CD4-positive, alpha-beta T cell treated with Interleukin-15 for 4 hours (primary cell): ENCODE measurements around the gene MKNK2.
"Not testable (repeated sequence)": the region's sequence is repeated elsewhere in the genome, so short reads cannot be mapped to it uniquely, and the experiment has no call there.

Experiments used
- DNase-seq: peaks from one replicate; pipeline ENCODE4 v3.0.0-alpha.2; 2020; ENCODE audit warnings: low spot score

MKNK2 gene

DNA sequence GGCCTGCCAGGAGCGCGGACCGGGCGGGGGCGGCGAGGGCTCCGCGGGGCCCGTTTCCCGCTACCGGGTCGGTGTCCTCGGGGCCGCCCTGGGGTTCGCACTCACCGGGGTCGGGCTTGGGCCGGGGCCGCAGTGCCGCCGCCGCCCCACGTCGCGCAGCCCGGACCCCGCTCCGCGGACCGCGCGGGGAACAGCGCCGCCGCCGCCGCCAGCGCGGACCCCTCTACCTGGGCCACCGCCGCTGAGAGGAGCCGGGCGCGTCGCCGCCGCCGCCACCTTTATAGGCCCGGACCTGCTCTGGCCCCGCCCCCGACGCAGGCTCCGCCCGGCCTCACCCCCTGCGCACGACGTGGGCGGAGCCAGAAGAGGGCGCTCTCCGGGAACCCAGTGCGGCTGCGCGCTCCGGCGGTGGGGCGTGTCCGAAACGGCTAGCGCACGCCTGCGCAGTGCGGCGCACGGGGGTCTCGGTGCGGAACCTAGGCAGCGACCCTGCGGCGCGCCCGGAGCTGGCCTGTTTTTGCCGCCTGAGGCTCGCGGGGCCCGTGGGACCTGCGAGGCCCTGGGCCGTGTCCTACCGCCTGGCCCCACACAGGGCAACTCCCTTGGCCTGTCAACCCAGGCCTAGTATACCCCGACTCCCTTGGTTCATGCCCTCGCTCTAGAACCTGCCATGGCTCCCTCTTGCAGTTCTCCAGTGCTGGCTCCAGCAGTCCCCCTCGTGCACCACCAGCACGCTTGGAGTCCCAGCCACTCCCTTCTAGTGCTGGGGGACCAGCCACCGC, at the start of gene MKNK2:
TSS of gene MKNK2 (minus strand) at position 254 of the 782 bp plus-strand sequence. CDS start 393 bp downstream, outside the sequence.
- peak; percentile 93 for DNase-seq

- no peak for DNase-seq
These were observed 49.6 kb upstream of the MKNK2 start for GRCh38 chr19:2100719-2101061.

- DNase-seq, result no peak
These were observed 49.1 kb upstream of the MKNK2 start for GRCh38 chr19:2099937-2100718.

- DNase-seq, result no peak
These were observed 48.0 kb upstream of the MKNK2 start for GRCh38 chr19:2099054-2099501.

DNA sequence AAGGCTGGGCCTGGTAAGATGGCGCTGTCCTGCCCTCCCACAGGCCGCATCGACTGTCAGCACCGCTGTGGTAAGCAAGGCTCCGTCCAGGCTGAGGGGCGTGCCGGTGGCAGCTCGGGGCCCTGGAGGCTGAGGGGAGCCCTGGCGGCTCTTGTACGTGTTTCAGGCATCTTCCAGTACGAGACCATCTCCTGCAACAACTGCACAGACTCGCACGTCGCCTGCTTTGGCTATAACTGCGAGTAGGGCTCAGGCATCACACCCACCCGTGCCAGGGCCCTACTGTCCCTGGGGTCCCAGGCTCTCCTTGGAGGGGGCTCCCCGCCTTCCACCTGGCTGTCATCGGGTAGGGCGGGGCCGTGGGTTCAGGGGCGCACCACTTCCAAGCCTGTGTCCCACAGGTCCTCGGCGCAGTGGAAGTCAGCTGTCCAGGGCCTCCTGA, 46.9 kb upstream of the MKNK2 start:
- no peak for DNase-seq

GRCh38 chr19:2097203-2097885, 46.3 kb upstream of the MKNK2 start:
- peak; percentile 51 for DNase-seq

GRCh38 chr19:2096480-2097202, 45.6 kb upstream of the MKNK2 start, which contains the start of gene IZUMO4:
Gene IZUMO4 (plus strand): TSS chr19:2096915. CDS start chr19:2096946, 31 bp downstream.
- peak; percentile 99 for DNase-seq

DNA sequence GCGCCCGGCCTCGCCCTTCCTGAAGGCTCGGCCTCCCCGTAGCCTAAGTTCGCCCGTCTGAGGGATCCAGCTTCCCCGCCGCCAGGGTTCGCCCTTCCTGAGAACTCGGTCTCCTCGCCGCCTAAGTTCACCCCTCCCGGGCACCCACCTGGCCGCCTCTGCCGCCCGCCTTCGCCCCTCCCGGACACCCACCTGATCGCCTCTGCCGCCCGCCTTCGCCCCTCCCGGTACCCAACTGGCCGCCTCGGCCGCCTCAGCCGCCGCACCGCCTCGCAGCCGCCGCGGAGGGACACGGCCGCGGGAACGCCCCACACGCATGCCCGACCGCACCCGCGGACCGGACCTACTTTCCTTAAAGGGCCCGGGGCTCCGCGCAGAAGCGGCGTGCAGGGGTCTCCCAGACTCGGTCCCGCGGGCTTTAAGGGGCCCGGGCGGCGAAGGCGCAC, 45.0 kb upstream of the MKNK2 start, which contains the start of gene MOB3A:
TSS of gene MOB3A (minus strand) at position 293 of the 446 bp plus-strand sequence. CDS start 17,766 bp downstream, outside the sequence.
- peak; percentile 86 for DNase-seq

GRCh38 chr19:2091926-2092525, 41.0 kb upstream of the MKNK2 start:
- not testable (repeated sequence) for DNase-seq

GRCh38 chr19:2089727-2090053, 38.6 kb upstream of the MKNK2 start:
- DNase-seq, result no peak

GRCh38 chr19:2089001-2089711, 38.1 kb upstream of the MKNK2 start:
- no peak for DNase-seq

GRCh38 chr19:2087621-2088100, 36.6 kb upstream of the MKNK2 start:
- peak; percentile 31 for DNase-seq

DNA sequence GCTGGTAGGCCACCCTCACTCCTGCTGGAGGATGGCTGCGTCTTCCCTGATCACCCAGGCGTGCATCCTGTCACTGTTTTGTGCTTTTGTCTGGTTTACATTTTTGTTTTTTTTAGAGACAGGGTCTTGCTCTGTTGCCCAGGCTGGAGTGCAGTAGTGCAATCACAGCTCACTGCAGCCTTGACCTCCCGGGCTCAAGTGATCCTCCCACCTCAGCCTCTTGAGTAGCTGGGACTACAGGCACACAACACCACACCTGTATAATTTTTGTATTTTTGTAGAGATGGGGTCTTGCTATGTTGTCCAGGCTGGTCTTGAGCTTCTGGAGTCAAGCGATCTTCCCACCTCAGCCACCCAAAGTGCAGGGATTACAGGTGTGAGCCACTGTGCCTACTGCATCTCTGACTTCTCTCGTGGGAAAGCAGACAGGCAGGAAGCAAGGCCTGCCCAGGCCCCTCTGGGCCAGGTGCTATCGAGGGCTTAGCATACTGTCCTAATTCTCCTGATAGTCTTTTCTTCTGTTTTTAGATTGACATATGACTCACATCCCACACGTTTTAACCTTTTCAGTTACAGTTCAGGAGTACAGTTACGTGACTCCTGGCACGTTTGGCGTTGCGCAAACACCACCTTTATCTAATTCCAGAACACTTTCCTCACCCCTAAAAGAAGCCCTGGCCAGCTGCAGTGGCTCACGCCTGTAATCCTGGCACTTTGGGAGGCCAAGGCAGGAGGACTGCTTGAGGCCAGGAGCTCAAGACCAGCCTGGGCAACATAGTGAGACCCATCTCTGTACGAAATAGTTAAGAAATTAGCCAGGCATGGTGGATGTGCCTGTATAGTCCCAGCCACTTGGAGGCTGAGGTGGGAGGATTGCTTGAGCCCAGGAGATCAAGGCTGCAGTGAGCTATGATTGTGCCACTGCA, 35.9 kb upstream of the MKNK2 start:
- DNase-seq, result not testable (repeated sequence)

DNA sequence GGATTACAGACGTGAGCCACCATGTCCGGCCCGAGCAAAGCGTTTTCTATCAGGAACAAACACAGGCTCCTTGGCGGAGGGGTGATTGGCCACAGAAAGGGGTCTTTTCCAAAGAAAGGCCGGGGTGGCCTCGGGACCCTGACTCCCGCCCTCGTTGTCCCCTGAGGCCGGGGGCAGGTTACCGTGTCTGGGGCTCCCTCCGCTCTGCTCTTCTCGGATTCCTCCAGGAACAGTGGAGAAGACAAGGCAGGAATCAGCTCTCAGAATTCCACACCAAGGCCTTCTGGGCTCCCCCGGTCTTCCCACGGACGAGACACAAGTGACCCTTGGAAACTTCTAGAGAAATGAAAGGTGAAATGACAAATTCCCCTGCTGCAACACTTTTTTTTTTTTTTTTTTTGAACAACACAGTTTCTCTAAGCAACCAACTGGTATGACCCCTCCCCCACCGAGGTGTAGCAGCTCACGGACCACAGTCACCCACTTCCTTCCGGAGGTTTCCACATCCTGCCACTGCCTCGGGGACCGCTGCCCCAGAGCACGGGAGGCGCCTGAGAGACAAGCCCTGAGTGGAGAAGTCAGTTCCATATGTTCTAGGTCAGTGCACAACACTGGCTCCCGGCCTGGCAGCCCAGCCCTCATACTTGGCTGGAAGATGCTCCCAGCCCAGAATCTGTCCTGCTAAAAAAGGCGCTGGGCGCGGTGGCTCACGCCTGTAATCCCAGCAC, 34.1 kb upstream of the MKNK2 start:
- DNase-seq, result peak; percentile 95

- DNase-seq, result peak; percentile 71
These were observed 32.3 kb upstream of the MKNK2 start for GRCh38 chr19:2083174-2083854.

GRCh38 chr19:2081873-2082810, 31.1 kb upstream of the MKNK2 start:
- peak; percentile 50 for DNase-seq
